HEK293T (cell line): ENCODE measurements around the gene CAPRIN2.

Experiments
- CTCF ChIA-PET: fragments of 350-600 bp; formaldehyde crosslinking; extraction: SDS; loops from one replicate; lab custom pipeline; 2021; ENCODE audit warnings: antibody characterized with exemption, inconsistent platforms; lab: Yijun Ruan, JAX
- POLR2A ChIA-PET: fragments of 350-600 bp; formaldehyde crosslinking; extraction: SDS; loops from one replicate; lab custom pipeline; 2020; ENCODE audit warnings: antibody characterized with exemption, inconsistent platforms; lab: Yijun Ruan, JAX
- DNase-seq: peaks from one replicate; pipeline ENCODE4 v3.0.0; 2012; ENCODE audit warnings: mixed read lengths; ENCODE audit errors: extremely low spot score
- ARNT ChIP-seq: fragments of 450-650 bp; IDR thresholded peaks from 2 replicates; pipeline ENCODE4 v1.6.1; 2017; ENCODE audit warnings: mild to moderate bottlenecking
- BHLHE40 ChIP-seq: fragments of 450-650 bp; IDR thresholded peaks from 2 replicates; pipeline ENCODE4 v1.6.1; 2016; ENCODE audit warnings: mild to moderate bottlenecking, moderate library complexity, borderline replicate concordance
- CTBP1 ChIP-seq: fragments of 450-650 bp; IDR thresholded peaks from 2 replicates; pipeline ENCODE4 v1.6.1; 2016; ENCODE audit warnings: borderline replicate concordance
- ELF4 ChIP-seq: fragments of 450-650 bp; IDR thresholded peaks from 2 replicates; pipeline ENCODE4 v1.6.1; 2017; ENCODE audit warnings: antibody characterized with exemption
- FOXA1 ChIP-seq: fragments of 450-650 bp; IDR thresholded peaks from 2 replicates; pipeline ENCODE4 v1.6.1; 2016; ENCODE audit warnings: mild to moderate bottlenecking
- FOXK2 ChIP-seq: fragments of 450-650 bp; IDR thresholded peaks from 2 replicates; pipeline ENCODE4 v1.6.1; 2016; ENCODE audit warnings: mild to moderate bottlenecking
- FOXM1 ChIP-seq: fragments of 450-650 bp; IDR thresholded peaks from 2 replicates; pipeline ENCODE4 v1.6.1; 2017; ENCODE audit warnings: mild to moderate bottlenecking, borderline replicate concordance
- HDGF ChIP-seq: fragments of 450-650 bp; IDR thresholded peaks from 2 replicates; pipeline ENCODE4 v1.6.1; 2017; ENCODE audit warnings: antibody characterized with exemption, borderline replicate concordance
- L3MBTL2 ChIP-seq: fragments of 450-650 bp; conservative IDR thresholded peaks from 2 replicates; pipeline ENCODE4 v1.6.1; 2016; ENCODE audit warnings: mild to moderate bottlenecking
- LEF1 ChIP-seq: fragments of 450-650 bp; IDR thresholded peaks from 2 replicates; pipeline ENCODE4 v1.6.1; 2017; ENCODE audit warnings: mild to moderate bottlenecking, borderline replicate concordance
- NFRKB ChIP-seq: fragments of 450-650 bp; IDR thresholded peaks from 2 replicates; pipeline ENCODE4 v1.6.1; 2016; ENCODE audit warnings: mild to moderate bottlenecking, moderate library complexity
- SP1 ChIP-seq: fragments of 450-650 bp; IDR thresholded peaks from 2 replicates; pipeline ENCODE4 v1.6.1; 2017
- SUZ12 ChIP-seq: fragments of 450-650 bp; IDR thresholded peaks from 2 replicates; pipeline ENCODE4 v1.6.1; 2016; ENCODE audit warnings: mild to moderate bottlenecking
- TARDBP ChIP-seq: fragments of 450-650 bp; IDR thresholded peaks from 2 replicates; pipeline ENCODE4 v1.6.1; 2016
- ZNF384 ChIP-seq: fragments of 450-650 bp; IDR thresholded peaks from 2 replicates; pipeline ENCODE4 v1.6.1; 2016
- TF ChIP-seq, protein P1 (sequence below): fragments of 450-650 bp; IDR thresholded peaks from 2 replicates; pipeline ENCODE4 v1.6.1; 2016

Gene CAPRIN2

GRCh38 chr12:30784508-30784907 lies 29.8 kb upstream of the CAPRIN2 start:
- POLR2A ChIA-PET = no interaction called here
- DNase-seq = no peak

GRCh38 chr12:30783946-30784345 lies 29.2 kb upstream of the CAPRIN2 start:
- no peak for DNase-seq
- POLR2A ChIA-PET = no interaction called here
- TF ChIP-seq CTBP1 (no peak), ARNT (no peak), ZNF384 (no peak), SP1 (no peak)
- CTCF ChIA-PET = interaction anchor here (0.7 kb wide), 1 partner anchor 28 kb away, joined by 5 read pairs; no protein-coding TSS in a partner anchor

More at GRCh38 chr12:30784508-30784907, 29.8 kb upstream of the CAPRIN2 start:
- no peak for TF ChIP-seq L3MBTL2
- TF ChIP-seq, protein P1, sequence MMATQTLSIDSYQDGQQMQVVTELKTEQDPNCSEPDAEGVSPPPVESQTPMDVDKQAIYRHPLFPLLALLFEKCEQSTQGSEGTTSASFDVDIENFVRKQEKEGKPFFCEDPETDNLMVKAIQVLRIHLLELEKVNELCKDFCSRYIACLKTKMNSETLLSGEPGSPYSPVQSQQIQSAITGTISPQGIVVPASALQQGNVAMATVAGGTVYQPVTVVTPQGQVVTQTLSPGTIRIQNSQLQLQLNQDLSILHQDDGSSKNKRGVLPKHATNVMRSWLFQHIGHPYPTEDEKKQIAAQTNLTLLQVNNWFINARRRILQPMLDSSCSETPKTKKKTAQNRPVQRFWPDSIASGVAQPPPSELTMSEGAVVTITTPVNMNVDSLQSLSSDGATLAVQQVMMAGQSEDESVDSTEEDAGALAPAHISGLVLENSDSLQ = no peak
- no peak for TF ChIP-seq FOXM1
- no peak for TF ChIP-seq ELF4
- no peak for TF ChIP-seq HDGF
- TF ChIP-seq ZNF384 = no peak
- TF ChIP-seq LEF1 = no peak
- TF ChIP-seq ARNT = no peak
- TF ChIP-seq FOXA1 = no peak
- no peak for TF ChIP-seq CTBP1
- TF ChIP-seq SUZ12 = no peak
- no peak for TF ChIP-seq BHLHE40
- TF ChIP-seq TARDBP = no peak
- CTCF ChIA-PET = interaction anchor here (0.7 kb wide), 1 partner anchor 28 kb away, joined by 5 read pairs; no protein-coding TSS in a partner anchor

DNA sequence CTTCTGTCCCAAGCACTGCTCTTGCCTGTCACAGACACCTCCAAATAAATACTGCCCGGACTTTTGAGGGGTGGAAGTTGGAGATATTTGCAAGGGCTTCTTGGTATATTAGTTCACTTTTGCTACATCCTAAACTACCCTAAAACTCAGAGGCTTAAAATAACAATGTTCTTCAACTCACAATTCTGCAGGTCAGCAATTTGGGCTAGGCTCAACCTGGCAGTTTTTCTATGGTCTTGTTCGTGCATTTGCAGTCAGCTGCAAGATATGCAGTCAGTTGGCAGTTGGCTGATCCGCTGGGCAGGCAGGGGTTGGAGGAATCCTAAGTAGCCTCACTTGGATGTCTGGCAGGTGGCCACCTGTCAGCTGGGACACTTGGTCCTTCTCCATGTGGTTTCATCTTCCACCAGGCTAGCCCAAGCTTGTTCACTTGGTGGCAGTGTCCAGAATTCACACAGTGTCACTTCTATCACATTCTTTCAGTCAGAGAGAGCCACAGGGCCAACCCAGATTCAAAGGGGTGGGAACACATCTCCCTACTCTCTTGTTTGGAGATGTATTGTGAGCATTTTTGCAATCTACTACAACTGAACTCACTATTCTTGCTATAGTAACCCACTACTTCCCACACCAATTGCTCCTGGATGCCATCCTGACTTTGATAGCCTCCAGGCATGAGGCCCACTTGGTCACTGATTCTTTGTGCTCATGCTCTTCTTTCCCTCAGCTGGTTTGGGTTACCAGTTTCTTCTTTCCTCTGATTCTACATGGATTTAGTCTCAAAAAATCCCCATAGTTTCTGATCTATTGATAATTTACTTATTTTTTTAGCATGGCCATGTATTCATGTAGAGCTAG lies 27.8 kb upstream of the CAPRIN2 start:
- POLR2A ChIA-PET = no interaction called here
- no peak for TF ChIP-seq FOXK2
- TF ChIP-seq CTBP1 = no peak
- no peak for TF ChIP-seq ELF4
- TF ChIP-seq BHLHE40 = no peak
- TF ChIP-seq, protein P1 = no peak
- no peak for TF ChIP-seq LEF1
- TF ChIP-seq SP1 = no peak
- TF ChIP-seq FOXM1 = no peak
- TF ChIP-seq NFRKB = no peak
- DNase-seq = no peak
- CTCF ChIA-PET = no interaction called here

DNA sequence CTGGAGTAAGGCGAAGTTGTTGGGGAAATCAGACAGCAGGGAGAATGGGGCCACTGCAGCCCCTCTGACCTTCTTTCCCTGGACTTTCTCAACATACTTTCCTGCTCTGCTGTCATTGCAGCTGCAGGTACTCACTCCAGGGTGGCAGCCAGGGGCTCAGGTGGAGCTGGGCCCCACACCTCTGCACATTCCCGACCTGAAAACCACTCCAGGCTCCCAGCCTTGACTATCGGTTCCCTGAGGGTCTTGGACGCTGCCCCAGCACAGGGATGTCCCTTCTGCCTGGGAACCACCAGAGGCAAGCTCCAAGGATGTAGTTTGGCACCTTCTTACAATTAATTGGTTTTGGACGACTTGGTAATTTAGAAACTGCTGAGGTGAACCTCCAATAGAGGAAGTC lies 24.8 kb upstream of the CAPRIN2 start:
- TF ChIP-seq FOXM1 (no peak), TARDBP (no peak), HDGF (no peak), L3MBTL2 (no peak), LEF1 (no peak), CTBP1 (no peak), ARNT (no peak), FOXA1 (no peak), BHLHE40 (no peak), SUZ12 (no peak), ELF4 (no peak)
- TF ChIP-seq, protein P1 = no peak
- no peak for DNase-seq
- ChIA-PET POLR2A (no interaction called here), CTCF (interaction anchor here (0.7 kb wide), 1 partner anchor 13 kb away, joined by 3 read pairs; no protein-coding TSS in a partner anchor)

- TF ChIP-seq L3MBTL2 = no peak
- no peak for TF ChIP-seq CTBP1
- no peak for TF ChIP-seq FOXK2
- no peak for TF ChIP-seq SUZ12
- TF ChIP-seq BHLHE40 = no peak
- TF ChIP-seq FOXM1 = no peak
- no peak for TF ChIP-seq FOXA1
- no peak for TF ChIP-seq TARDBP
- TF ChIP-seq NFRKB = no peak
- no peak for TF ChIP-seq ARNT
- TF ChIP-seq HDGF = no peak
- no peak for TF ChIP-seq SP1
- TF ChIP-seq, protein P1 = no peak
- no peak for TF ChIP-seq ELF4
- TF ChIP-seq LEF1 = no peak
- no peak for TF ChIP-seq ZNF384
- no peak for DNase-seq
- POLR2A ChIA-PET = no interaction called here
- CTCF ChIA-PET = no interaction called here
Observed at GRCh38 chr12:30779178-30779577, 24.4 kb upstream of the CAPRIN2 start.
